HepG2 (cell line): ENCODE measurements around the gene ABCC1. TPM values are rescaled to one million over a fixed set of nuclear protein-coding genes. Genes with fewer than 3 reads are reported as not detected.

ENCODE experiments used
- AFF4 ChIP-seq: sonication (generic); formaldehyde crosslinking; IDR thresholded peaks from 2 replicates; pipeline ENCODE4 v1.4.0; 2020; ENCODE audit warnings: missing genetic modification reagents
- CBX5 ChIP-seq: sonication (generic); formaldehyde crosslinking; IDR thresholded peaks from 2 replicates; pipeline ENCODE4 v1.4.0; 2020; ENCODE audit warnings: missing genetic modification reagents, borderline replicate concordance
- CC2D1A ChIP-seq: sonication (generic); formaldehyde crosslinking; IDR thresholded peaks from 2 replicates; pipeline ENCODE4 v1.8.1; 2023; ENCODE audit warnings: mild to moderate bottlenecking, missing genetic modification reagents
- CCDC6 ChIP-seq: sonication (generic); formaldehyde crosslinking; IDR thresholded peaks from 2 replicates; pipeline ENCODE4 v1.8.1; 2022; ENCODE audit warnings: mild to moderate bottlenecking, missing genetic modification reagents, moderate library complexity
- DBP ChIP-seq: sonication (generic); formaldehyde crosslinking; IDR thresholded peaks from 2 replicates; pipeline ENCODE4 v1.4.0; 2020; ENCODE audit warnings: missing genetic modification reagents; ENCODE audit errors: not compliant biosample characterization
- ELF3 ChIP-seq: IDR thresholded peaks from 2 replicates; pipeline ENCODE4 v1.6.1; 2016; ENCODE audit warnings: missing genetic modification reagents, missing compliant biosample characterization
- FOXO1 ChIP-seq: sonication (generic); formaldehyde crosslinking; IDR thresholded peaks from 2 replicates; pipeline ENCODE4 v1.4.0; 2020; ENCODE audit warnings: missing genetic modification reagents
- HNF4G ChIP-seq, 2 experiments: sonication (generic) in 1 of 2; formaldehyde crosslinking in 1 of 2; IDR thresholded peaks; 2 replicates each; pipeline versions ENCODE4 v1.4.0 to v1.6.1; 2011 to 2020; ENCODE audit warnings: borderline replicate concordance in 2 of 2, low read depth in 2 of 2, mild to moderate bottlenecking in 2 of 2, low read length in 1 of 2, missing genetic modification reagents in 1 of 2, moderate library complexity in 1 of 2
- KDM2A ChIP-seq: sonication (generic); formaldehyde crosslinking; IDR thresholded peaks from 2 replicates; pipeline ENCODE4 v1.4.0; 2020; ENCODE audit warnings: low read depth, missing genetic modification reagents, borderline replicate concordance
- ONECUT2 ChIP-seq: sonication (generic); formaldehyde crosslinking; IDR thresholded peaks from 2 replicates; pipeline ENCODE4 v1.4.0; 2020; ENCODE audit warnings: missing genetic modification reagents
- RFX5 ChIP-seq: IDR thresholded peaks from 2 replicates; pipeline ENCODE4 v1.6.1; 2011; ENCODE audit warnings: low read depth, low read length, improper control_type of control experiment
- SMC3 ChIP-seq: IDR thresholded peaks from 2 replicates; pipeline ENCODE4 v1.6.1; 2011; ENCODE audit warnings: low read length, improper control_type of control experiment
- ZNF138 ChIP-seq: sonication (generic); formaldehyde crosslinking; IDR thresholded peaks from 2 replicates; pipeline ENCODE4 v1.5.0; 2020; ENCODE audit warnings: mild to moderate bottlenecking, low read depth, missing genetic modification reagents
- ZNF253 ChIP-seq: sonication (generic); formaldehyde crosslinking; IDR thresholded peaks from 2 replicates; pipeline ENCODE4 v1.8.0; 2022; ENCODE audit warnings: mild to moderate bottlenecking, missing genetic modification reagents, borderline replicate concordance
- ZNF263 ChIP-seq: sonication (generic); formaldehyde crosslinking; IDR thresholded peaks from 2 replicates; pipeline ENCODE4 v1.4.0; 2020; ENCODE audit warnings: missing genetic modification reagents
- ZNF44 ChIP-seq: sonication (generic); formaldehyde crosslinking; IDR thresholded peaks from 2 replicates; pipeline ENCODE4 v1.5.1; 2020; ENCODE audit warnings: mild to moderate bottlenecking, missing genetic modification reagents
- ZNF562 ChIP-seq: sonication (generic); formaldehyde crosslinking; IDR thresholded peaks from 2 replicates; pipeline ENCODE4 v1.8.0; 2022; ENCODE audit warnings: missing genetic modification reagents, borderline replicate concordance
- ZNF572 ChIP-seq: sonication (generic); formaldehyde crosslinking; IDR thresholded peaks from 2 replicates; pipeline ENCODE4 v1.5.1; 2020; ENCODE audit warnings: mild to moderate bottlenecking, missing genetic modification reagents
- ZNF597 ChIP-seq: sonication (generic); formaldehyde crosslinking; IDR thresholded peaks from 2 replicates; pipeline ENCODE4 v1.5.0; 2020; ENCODE audit warnings: missing genetic modification reagents
- ZNF782 ChIP-seq: sonication (generic); formaldehyde crosslinking; IDR thresholded peaks from 2 replicates; pipeline ENCODE4 v1.4.0; 2020; ENCODE audit warnings: missing genetic modification reagents, mild to moderate bottlenecking, borderline replicate concordance
- ZUFSP ChIP-seq: sonication (generic); formaldehyde crosslinking; IDR thresholded peaks from 2 replicates; pipeline ENCODE4 v1.9.0; 2021; ENCODE audit warnings: missing genetic modification reagents, mild to moderate bottlenecking, borderline replicate concordance
- polyA plus RNA-seq, 8 experiments: library from polyadenylated mRNA; depleted of rRNA in 3 of 8; stranded (reverse) in 7 of 8; unstranded in 1 of 8; fragments of >200 nt; fragmentation: Illumina TruSeq in 4 of 8; extraction: Trizol in 4 of 8; gene quantifications; 2 replicates each; pipeline versions ENCODE4 v1.2.1 to v1.2.3, GENCODE V29; 2011 to 2016; ENCODE audit warnings: low read depth in 4 of 8, missing spikeins in 1 of 8, mixed read lengths in 1 of 8; ENCODE audit not compliant: insufficient read depth in 1 of 8
- total RNA-seq, 5 experiments: library from RNA; depleted of rRNA; stranded (reverse); fragments of >200 nt; fragmentation: Illumina TruSeq; extraction: Trizol; gene quantifications; 2 replicates each; pipeline ENCODE4 v1.2.3, GENCODE V29; 2016; ENCODE audit warnings: low read depth in 1 of 5

Gene ABCC1
- total and polyA plus RNA-seq, 2 of the 13 experiments (the other 11 are each of a cell fraction or from before 2014, with no cell fraction given) = 13.0 to 30.6 TPM

GRCh38 chr16:15949210-15950160, at the start of gene ABCC1 (continued):
- TF ChIP-seq ONECUT2 (CRISPR knock-in tag) = no peak
- peak; percentile 59; the same call in 1 of the 2 replicates for TF ChIP-seq KDM2A (CRISPR knock-in tag)
- no peak for TF ChIP-seq FOXO1
- TF ChIP-seq CCDC6 = no peak
- no peak; the same call in 1 of the 2 replicates for TF ChIP-seq ELF3 (CRISPR knock-in tag)
- no peak for TF ChIP-seq ZNF597
- no peak; the same call in 1 of the 2 replicates for TF ChIP-seq SMC3
- no peak for TF ChIP-seq ZNF44 (CRISPR knock-in tag)
- no peak for TF ChIP-seq ZUFSP (CRISPR knock-in tag)
- no peak for TF ChIP-seq AFF4
- TF ChIP-seq HNF4G (IDR thresholded peaks at IDR 0.05; ENCODE audit: borderline replicate concordance, low read depth, low read length) = no peak
- TF ChIP-seq HNF4G (CRISPR knock-in tag; IDR thresholded peaks at IDR 0.05; ENCODE audit: borderline replicate concordance, low read depth) = no peak
- TF ChIP-seq ZNF572 (CRISPR knock-in tag) = peak; percentile 47; the same call in 1 of the 2 replicates
- TF ChIP-seq RFX5 = no peak; the same call in 1 of the 2 replicates
- TF ChIP-seq CC2D1A (CRISPR knock-in tag) = no peak
- no peak for TF ChIP-seq ZNF562
- no peak for TF ChIP-seq CBX5
- TF ChIP-seq ZNF138 (CRISPR knock-in tag) = no peak
- TF ChIP-seq DBP (CRISPR knock-in tag) = peak; percentile 58
- TF ChIP-seq ZNF782 = no peak; the same call in 1 of the 2 replicates
- no peak for TF ChIP-seq ZNF253 (CRISPR knock-in tag)
- TF ChIP-seq ZNF263 = no peak
